HFFc6 (cell line): Measurements from ENCODE around the gene ANO9. TPM values are rescaled to one million over a fixed set of nuclear protein-coding genes. Genes with fewer than 3 reads are reported as not detected.

Experiments
- DNase-seq: peaks from one replicate; pipeline ENCODE4 v3.0.0-alpha.2; 2018
- H3K27ac Mint-ChIP-seq: 2 replicates; pipeline ENCODE4 v1.8.0; 2020; ENCODE audit warnings: mild to moderate bottlenecking, mixed read lengths
- H3K27me3 Mint-ChIP-seq: 2 replicates; pipeline ENCODE4 v1.8.0; 2021; ENCODE audit warnings: mild to moderate bottlenecking, moderate library complexity, mixed read lengths; ENCODE audit not compliant: insufficient read depth
- H3K36me3 Mint-ChIP-seq: 2 replicates; pipeline ENCODE4 v1.8.0; 2021; ENCODE audit warnings: low read depth, mixed read lengths
- H3K4me1 Mint-ChIP-seq: 2 replicates; pipeline ENCODE4 v1.8.0; 2020; ENCODE audit warnings: low read depth, mixed read lengths
- H3K4me3 Mint-ChIP-seq: 2 replicates; pipeline ENCODE4 v1.8.0; 2020; ENCODE audit warnings: mild to moderate bottlenecking, moderate library complexity, mixed read lengths
- H3K9me3 Mint-ChIP-seq: 2 replicates; pipeline ENCODE4 v1.8.0; 2020; ENCODE audit warnings: mild to moderate bottlenecking, mixed read lengths
- total RNA-seq, 6 experiments: library from RNA; stranded (reverse); fragmentation: NEBNext Ultra II Directional; extraction: Animal tissue kit (Norgen Biotek cat#: 25700); gene quantifications; 2 replicates in 1 of 6; 3 replicates in 5 of 6; pipeline ENCODE4 v1.2.3, GENCODE V29; 2021
- TF ChIP-seq, protein P1 (sequence below): fragments of 200-600 bp; sonication (generic); IDR thresholded peaks from 2 replicates; pipeline ENCODE4 v1.5.0; 2021; ENCODE audit warnings: antibody characterized with exemption, mild to moderate bottlenecking

ANO9 gene
- total RNA-seq, 6 experiments from 2014 or later, result not detected

DNA sequence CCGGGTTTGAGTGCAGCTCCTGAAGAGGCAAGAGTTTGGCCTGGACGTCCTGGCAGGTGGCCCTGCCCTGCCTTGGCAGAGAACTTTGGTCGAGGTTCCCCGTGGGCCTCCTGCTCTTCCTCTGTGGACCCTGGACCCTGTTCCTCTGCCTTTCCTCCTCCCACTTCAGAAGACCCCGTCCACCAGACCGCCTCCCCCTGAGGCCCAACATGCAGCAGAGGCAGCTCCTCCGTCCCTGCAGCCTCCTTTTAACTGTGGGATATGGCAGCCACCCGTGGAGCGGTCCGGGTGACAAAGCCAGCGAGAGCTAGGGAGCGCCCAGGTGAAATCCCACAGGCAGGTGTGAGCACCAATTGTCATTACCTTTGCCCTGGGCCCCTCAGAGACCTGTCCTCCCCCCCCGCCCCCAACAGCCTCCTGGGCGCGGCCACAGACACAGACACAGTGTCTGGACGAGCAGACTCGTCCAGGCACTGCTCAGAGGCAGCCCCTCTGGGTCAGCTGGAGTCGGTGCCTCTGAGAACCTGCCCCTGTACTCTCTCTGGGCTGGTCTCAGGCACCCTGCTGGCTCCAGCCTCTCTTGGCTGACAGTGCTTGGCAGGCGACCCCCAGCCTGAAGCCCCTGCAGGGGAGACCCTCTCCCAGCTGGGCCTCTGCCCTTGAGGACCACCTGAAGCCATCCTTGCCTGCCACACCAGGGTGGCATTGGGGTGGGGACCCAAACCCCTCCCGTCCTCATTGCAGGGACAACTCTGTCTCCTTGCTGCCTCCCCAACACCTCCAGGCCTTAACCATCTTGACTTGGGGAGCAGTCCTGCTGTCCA, 4.2 kb upstream of the ANO9 start:
- Mint-ChIP-seq H3K9me3 (no peaks in the 10 kb centered on the region), H3K36me3 (no peaks in the 10 kb centered on the region), H3K27ac (no peak overlapping the region), H3K27me3 (peaks cover 11% of the 10 kb centered on the region), H3K4me3 (no peak overlapping the region), H3K4me1 (peaks cover 16% of the 10 kb centered on the region)
- TF ChIP-seq, protein P1, sequence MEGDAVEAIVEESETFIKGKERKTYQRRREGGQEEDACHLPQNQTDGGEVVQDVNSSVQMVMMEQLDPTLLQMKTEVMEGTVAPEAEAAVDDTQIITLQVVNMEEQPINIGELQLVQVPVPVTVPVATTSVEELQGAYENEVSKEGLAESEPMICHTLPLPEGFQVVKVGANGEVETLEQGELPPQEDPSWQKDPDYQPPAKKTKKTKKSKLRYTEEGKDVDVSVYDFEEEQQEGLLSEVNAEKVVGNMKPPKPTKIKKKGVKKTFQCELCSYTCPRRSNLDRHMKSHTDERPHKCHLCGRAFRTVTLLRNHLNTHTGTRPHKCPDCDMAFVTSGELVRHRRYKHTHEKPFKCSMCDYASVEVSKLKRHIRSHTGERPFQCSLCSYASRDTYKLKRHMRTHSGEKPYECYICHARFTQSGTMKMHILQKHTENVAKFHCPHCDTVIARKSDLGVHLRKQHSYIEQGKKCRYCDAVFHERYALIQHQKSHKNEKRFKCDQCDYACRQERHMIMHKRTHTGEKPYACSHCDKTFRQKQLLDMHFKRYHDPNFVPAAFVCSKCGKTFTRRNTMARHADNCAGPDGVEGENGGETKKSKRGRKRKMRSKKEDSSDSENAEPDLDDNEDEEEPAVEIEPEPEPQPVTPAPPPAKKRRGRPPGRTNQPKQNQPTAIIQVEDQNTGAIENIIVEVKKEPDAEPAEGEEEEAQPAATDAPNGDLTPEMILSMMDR, result no peak
- DNase-seq, result no peak

DNA sequence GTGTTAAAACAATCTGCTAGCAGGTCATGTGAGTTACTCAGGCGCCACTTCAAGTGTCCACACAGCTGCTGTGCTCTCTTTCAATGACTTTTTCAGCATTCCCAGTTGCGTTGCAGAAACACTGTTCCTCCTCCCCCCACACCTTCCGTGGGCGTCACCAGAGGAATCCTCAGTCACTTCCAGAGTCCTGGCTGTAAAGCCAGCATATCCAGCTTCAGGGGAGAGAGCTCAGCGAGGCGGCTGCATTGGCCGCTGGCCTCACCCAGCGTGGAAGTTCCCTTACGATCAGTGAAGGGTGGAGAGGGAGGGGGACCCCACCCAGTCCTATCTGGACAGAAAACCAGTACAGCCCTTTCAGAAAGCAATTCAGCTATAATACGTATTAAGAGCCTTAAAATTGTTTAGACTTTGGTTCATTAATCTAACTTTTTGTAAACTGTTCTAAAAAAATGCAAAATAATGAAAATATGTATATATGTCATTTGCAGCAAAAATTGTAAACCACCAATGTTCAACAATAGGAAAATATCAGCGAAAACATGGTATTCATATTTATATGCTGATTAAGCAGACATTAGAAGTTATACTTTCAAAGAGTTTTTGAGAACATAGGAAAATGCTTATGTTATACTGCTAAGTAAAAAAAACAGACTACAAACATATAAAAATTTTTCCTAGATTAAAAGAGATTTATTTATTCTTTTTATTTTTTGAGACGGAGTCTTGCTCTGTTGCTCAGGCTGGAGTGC, 2.8 kb upstream of the ANO9 start:
- peak; percentile 11 for DNase-seq
- peaks cover 16% of the 10 kb centered on the region for H3K4me1 Mint-ChIP-seq
- TF ChIP-seq, protein P1, result no peak
- H3K27me3 Mint-ChIP-seq, result peaks cover 16% of the 10 kb centered on the region
- H3K36me3 Mint-ChIP-seq, result no peaks in the 10 kb centered on the region
- no peaks in the 10 kb centered on the region for H3K9me3 Mint-ChIP-seq
- H3K27ac Mint-ChIP-seq, result no peak overlapping the region
- peak overlapping the region; percentile 64 for H3K4me3 Mint-ChIP-seq

DNA sequence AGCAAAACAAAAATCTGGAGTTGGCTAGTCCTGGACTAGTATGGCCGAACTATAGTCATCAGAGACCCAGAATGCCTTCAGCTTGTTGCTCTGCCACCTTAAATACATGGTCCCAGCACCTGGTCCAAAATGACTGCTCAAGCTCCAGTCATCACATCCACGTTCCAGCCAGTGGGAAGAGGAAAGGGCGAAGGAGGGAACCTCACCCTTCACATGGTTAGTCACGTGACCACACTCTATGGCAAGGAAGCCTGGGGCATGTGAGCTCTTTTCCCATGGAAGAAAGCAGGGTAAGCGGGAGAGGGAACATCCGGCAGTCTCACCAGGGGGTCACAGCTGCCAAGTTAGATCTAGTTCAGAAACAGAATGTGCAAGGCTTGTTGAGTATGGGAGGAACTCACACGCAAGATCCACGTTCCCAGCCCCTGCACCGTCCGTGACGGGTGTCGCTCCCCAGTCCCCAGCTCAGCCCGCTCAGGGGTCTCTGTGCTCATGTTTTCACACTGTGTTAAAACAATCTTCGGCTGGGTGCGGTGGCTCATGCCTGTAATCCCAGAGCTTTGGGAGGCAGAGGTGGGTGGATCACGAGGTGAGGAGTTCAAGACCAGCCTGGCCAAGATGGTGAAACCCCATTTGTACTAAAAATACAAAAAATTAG, 1.9 kb upstream of the ANO9 start:
- no peak for DNase-seq
- Mint-ChIP-seq H3K27me3 (peaks cover 17% of the 10 kb centered on the region), H3K4me1 (peaks cover 13% of the 10 kb centered on the region), H3K27ac (no peak overlapping the region), H3K4me3 (no peak overlapping the region), H3K36me3 (no peaks in the 10 kb centered on the region), H3K9me3 (no peaks in the 10 kb centered on the region)
- TF ChIP-seq, protein P1, result no peak

DNA sequence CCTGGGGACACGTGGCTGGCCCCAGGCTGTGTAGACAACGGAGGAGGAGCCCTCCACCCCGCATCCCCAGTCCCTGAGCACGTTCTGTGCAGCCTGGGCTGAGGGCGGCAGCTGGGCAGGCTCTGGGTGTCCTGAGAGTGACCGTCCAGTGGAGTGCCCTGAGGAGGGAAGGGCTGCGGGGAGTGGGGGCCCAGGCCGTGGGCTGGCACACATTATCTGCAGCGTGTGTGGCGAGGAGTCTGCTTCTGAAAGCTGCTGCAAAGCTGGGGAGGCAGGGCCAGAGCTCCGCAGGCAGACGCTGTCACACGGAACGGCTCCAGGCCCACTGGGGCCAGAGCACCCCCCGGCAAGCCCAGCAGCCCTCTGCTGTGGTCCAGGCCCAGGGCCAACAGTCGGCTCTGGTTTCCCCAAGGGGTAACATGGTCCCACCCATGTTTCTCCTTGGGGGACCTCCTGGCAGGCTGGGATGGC, 835 bp upstream of the ANO9 start:
- TF ChIP-seq, protein P1, result no peak
- Mint-ChIP-seq H3K4me1 (peaks cover 11% of the 10 kb centered on the region), H3K36me3 (no peaks in the 10 kb centered on the region), H3K9me3 (no peaks in the 10 kb centered on the region), H3K27ac (no peak overlapping the region), H3K27me3 (peaks cover 17% of the 10 kb centered on the region), H3K4me3 (no peak overlapping the region)
- DNase-seq, result no peak

DNA sequence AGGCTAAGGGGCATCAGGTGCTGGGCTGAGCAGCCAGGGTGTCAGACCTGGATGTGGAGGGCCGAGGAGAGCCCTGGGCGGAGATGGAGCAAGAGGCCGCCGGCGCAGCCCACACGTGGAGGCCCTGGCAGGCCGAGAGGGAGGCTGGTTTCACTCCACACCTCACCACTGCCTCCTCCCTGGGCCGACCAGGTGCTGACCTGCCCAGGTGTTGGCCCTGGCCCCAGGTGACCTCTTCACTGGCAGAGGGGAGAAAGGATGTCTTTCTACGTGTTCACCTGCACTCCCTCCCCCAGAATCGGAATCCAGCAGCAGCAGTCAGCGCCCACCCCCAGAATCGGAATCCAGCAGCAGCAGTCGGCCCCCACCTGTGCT, 781 bp downstream of the ANO9 start:
- Mint-ChIP-seq H3K27ac (no peak overlapping the region), H3K4me3 (no peak overlapping the region), H3K4me1 (peaks cover 11% of the 10 kb centered on the region), H3K27me3 (peaks cover 17% of the 10 kb centered on the region), H3K36me3 (no peaks in the 10 kb centered on the region), H3K9me3 (no peaks in the 10 kb centered on the region)
- DNase-seq, result no peak
- TF ChIP-seq, protein P1, result no peak
